ENCODE results near the gene RAET1L.
"Not testable (repeated sequence)": the region's sequence is repeated elsewhere in the genome, so short reads cannot be mapped to it uniquely, and the experiment has no call there.

Gene RAET1L

GRCh38 chr6:149990212-149990660 is 35.1 kb downstream of the RAET1L start:
- no peak for DNase-seq

- no peak for DNase-seq
Observed at GRCh38 chr6:149988550-149989346, 36.6 kb downstream of the RAET1L start.

GRCh38 chr6:149987602-149988107 is 37.7 kb downstream of the RAET1L start:
- no peak for DNase-seq

- DNase-seq, result no peak
Observed at GRCh38 chr6:149985481-149985937, 39.8 kb downstream of the RAET1L start.

GRCh38 chr6:149984773-149985172 is 40.6 kb downstream of the RAET1L start:
- no peak for DNase-seq

- DNase-seq, result no peak
Observed at GRCh38 chr6:149983145-149983544, 42.2 kb downstream of the RAET1L start.

- no peak for DNase-seq
Observed at GRCh38 chr6:149979293-149979692, 46.0 kb downstream of the RAET1L start.

- DNase-seq, result no peak
Observed at GRCh38 chr6:149978610-149979009, 46.7 kb downstream of the RAET1L start.

- DNase-seq, result no peak
Observed at GRCh38 chr6:149977221-149977620, 48.1 kb downstream of the RAET1L start.

- DNase-seq, result no peak
Observed at GRCh38 chr6:149975400-149975799, 49.9 kb downstream of the RAET1L start.

- no peak for DNase-seq
Observed at GRCh38 chr6:149974825-149975224, 50.5 kb downstream of the RAET1L start.

- not testable (repeated sequence) for DNase-seq
Observed at GRCh38 chr6:149974394-149974793, 50.9 kb downstream of the RAET1L start.

- no peak for DNase-seq
Observed at GRCh38 chr6:149969635-149970034, 55.7 kb downstream of the RAET1L start.

- not testable (repeated sequence) for DNase-seq
Observed at GRCh38 chr6:149968909-149969308, 56.4 kb downstream of the RAET1L start.

Data from activated gamma-delta T cell treated with Interleukin-2 at 50 U/mL for 16 hours (primary cell).